ENCODE results near the gene TRDN.
"Not testable (repeated sequence)": the region's sequence is repeated elsewhere in the genome, so short reads cannot be mapped to it uniquely, and the experiment has no call there.

The TRDN gene

DNA sequence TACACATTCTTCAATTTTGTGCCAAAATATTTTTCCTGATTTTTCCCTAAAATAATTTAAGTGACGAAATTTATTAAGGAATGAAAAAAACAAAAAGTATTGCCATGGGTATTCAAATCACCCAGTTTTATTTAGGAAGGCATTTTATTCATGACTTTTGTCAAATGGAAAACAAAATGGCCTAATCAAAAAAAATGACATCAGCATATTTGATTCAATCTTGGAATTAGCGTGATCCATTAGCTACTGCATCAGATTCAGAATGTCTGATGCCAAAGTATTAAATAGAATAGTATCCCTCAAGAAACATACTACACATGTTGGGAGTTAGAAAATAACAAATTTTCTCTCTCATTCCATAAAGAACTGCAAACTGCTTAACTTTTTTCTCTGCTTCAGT, 129.2 kb downstream of the TRDN start:
- no peak for DNase-seq (ENCODE audit: low read depth)

GRCh38 chr6:123503619-123504018, 133.1 kb downstream of the TRDN start:
- no peak for DNase-seq (ENCODE audit: low read depth)

GRCh38 chr6:123497025-123497424, 139.7 kb downstream of the TRDN start:
- no peak for DNase-seq (ENCODE audit: low read depth)

- DNase-seq (ENCODE audit: low read depth) = no peak
These were observed 147.2 kb downstream of the TRDN start for GRCh38 chr6:123489589-123489988.

DNA sequence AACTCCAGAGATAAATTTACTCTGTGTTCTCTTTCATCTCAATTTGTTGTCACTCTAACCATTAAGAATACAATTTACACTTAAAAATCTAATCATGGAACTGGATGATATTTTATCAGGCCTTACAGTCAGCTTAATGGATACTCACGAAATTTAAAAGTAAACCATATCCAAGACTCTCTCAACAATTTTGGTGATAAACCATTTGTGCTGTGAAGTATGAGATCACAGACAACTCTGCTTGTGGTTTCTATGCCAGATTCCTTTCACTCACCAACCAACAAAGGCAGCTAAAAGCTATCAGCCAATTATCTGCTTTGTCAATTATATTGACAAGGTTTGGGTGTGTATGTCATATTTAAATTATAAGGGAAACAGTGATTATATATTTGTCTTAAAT, 155.8 kb downstream of the TRDN start:
- DNase-seq (ENCODE audit: low read depth) = no peak

DNA sequence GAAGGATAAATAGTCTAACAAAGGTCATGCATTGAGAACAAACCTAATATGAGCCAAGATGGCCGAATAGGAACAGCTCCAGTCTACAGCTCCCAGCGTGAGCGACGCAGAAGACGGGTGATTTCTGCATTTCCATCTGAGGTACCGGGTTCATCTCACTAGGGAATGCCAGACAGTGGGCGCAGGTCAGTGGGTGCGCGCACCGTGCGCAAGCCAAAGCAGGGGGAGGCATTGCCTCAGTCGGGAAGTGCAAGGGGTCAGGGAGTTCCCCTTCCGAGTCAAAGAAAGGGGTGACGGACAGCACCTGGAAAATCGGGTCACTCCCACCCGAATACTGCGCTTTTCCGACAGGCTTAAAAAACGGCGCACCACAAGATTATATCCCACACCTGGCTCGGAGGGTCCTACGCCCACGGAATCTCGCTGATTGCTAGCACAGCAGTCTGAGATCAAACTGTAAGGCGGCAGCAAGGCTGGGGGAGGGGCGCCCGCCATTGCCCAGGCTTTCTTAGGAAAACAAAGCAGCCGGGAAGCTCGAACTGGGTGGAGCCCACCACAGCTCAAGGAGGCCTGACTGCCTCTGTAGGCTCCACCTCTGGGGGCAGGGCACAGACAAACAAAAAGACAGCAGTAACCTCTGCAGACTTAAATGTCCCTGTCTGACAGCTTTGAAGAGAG, 164.6 kb downstream of the TRDN start:
- not testable (repeated sequence) for DNase-seq (ENCODE audit: low read depth)

DNA sequence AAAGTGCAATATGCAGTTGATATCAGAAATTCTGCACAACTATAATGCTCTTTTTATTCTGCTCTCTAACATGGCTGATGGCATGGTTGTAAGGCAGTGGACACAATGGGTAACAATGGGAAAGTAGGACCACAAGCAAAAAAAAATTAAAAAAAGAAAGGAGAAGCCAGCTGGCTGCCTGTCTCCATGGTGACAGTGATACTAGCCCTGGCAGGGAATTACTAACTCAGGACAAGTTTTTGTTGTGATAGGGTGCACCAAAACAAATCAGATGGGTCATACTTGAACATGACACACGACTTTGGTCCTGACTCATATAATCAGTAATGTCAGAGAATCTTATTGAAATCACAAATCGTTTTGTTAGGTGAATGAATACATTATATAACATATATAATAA, 169.4 kb downstream of the TRDN start:
- DNase-seq (ENCODE audit: low read depth) = no peak

DNA sequence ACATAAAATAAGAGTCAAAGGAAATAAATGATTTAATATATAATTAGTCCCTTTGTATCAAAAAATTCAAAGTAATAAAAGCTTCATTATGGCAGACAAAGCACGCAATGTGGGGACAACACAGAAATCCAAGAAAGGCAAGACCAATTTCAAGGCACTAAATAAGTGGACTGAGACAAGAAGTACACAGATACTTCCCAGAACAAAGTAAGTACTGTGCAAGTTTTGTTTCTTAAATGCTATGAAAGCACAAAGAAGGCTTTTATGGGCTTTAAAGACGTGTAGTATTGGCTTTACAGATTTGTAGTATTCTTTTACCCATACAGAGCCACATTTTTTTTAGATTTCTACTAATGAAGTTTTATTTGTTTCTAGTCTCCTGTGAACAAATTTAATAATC, 174.6 kb downstream of the TRDN start:
- DNase-seq (ENCODE audit: low read depth) = no peak

- DNase-seq (ENCODE audit: low read depth) = no peak
These were observed 178.5 kb downstream of the TRDN start for GRCh38 chr6:123458218-123458617.

- no peak for DNase-seq (ENCODE audit: low read depth)
These were observed 179.9 kb downstream of the TRDN start for GRCh38 chr6:123456836-123457235.

GRCh38 chr6:123454448-123454847, 182.3 kb downstream of the TRDN start:
- no peak for DNase-seq (ENCODE audit: low read depth)

DNA sequence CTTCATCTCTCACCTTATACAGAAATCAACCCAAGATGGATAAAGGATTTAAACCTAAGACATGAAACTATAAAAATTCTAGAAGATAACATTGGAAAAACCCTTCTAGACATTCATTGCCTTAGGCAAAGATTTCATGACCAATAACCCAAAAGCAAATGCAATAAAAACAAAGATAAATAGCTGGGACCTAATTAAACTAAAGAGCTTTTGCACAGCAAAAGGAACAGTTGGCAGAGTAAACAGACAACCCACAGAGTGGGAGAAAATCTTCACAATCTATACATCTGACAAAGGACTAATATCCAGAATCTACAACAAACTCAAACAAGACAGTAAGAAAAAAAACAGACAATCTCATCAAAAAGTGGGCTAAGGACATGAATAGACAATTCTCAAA, 183.7 kb downstream of the TRDN start:
- not testable (repeated sequence) for DNase-seq (ENCODE audit: low read depth)

- DNase-seq (ENCODE audit: low read depth) = no peak
These were observed 188.4 kb downstream of the TRDN start for GRCh38 chr6:123448306-123448884.

GRCh38 chr6:123447315-123447937, 189.3 kb downstream of the TRDN start:
- no peak for DNase-seq (ENCODE audit: low read depth)

- no peak for DNase-seq (ENCODE audit: low read depth)
These were observed 197.4 kb downstream of the TRDN start for GRCh38 chr6:123439371-123439770.

- DNase-seq (ENCODE audit: low read depth) = no peak
These were observed 202.6 kb downstream of the TRDN start for GRCh38 chr6:123434186-123434585.

DNA sequence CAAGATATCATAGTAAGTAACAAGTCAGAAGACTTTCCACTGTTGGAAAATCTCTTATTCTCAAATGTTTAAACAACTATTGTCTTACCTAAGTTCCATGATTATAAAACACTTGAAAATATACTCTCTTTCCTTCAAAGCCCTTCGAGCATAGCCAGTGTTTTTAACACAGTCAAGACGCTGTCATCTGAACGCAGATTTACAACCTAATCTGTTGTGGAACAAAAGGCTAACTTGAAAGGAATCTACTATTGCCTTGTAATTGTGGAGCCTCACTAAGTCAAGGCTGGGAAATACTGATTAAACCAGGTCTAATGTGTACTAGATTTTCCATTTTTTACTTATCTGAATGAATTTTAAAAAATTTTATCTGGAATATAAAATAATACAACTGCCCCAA, 205.8 kb downstream of the TRDN start:
- no peak for DNase-seq (ENCODE audit: low read depth)

DNA sequence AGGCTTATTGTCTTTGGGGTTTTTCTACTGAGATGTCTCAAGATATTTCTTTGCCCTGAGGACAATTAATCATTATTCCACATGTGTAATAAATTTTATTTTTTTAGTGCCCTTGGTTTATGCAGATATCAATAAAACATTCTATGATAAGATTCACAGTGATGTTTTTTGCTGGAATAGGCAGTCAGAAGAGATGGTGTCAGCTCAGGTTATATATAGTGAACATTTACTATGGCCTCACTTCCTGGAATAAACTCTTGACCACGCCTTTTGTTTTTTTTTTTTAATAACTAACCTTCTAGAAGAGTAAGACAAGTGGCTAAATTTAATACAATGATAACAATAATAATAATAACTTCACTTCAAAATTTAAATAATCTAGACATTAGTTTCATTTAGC, 209.7 kb downstream of the TRDN start:
- no peak for DNase-seq (ENCODE audit: low read depth)

GRCh38 chr6:123423130-123423529, 213.6 kb downstream of the TRDN start:
- no peak for DNase-seq (ENCODE audit: low read depth)

GRCh38 chr6:123420512-123420911, 216.2 kb downstream of the TRDN start:
- DNase-seq (ENCODE audit: low read depth) = no peak

- no peak for DNase-seq (ENCODE audit: low read depth)
These were observed 218.7 kb downstream of the TRDN start for GRCh38 chr6:123418071-123418470.

DNA sequence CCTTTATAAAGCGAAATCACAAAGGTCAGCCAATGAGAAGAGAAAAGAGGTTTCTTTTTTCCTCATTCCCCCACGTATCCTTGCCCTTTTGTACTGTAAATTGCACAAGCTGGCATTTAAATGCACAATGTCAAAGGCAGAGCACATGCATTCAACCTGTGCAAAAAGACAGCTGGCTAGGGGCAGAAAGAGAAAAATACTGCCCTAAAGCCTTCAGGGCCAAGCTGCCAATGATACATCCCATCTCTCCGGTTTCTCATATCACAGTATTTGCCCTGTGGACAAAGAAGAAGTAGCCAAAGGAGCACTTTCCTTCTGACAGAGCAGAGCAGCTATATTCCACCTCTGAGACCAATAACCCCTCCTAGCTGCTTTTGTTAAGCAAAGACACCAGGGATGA, 219.2 kb downstream of the TRDN start:
- no peak for DNase-seq (ENCODE audit: low read depth)

- no peak for DNase-seq (ENCODE audit: low read depth)
These were observed 220.8 kb downstream of the TRDN start for GRCh38 chr6:123415844-123416468.

Data from stimulated activated CD8-positive, alpha-beta memory T cell treated with anti-CD3 and anti-CD28 coated beads, Interleukin-15, amount 100 ng/mL, for 24 hours (primary cell).